ENCODE results near the gene PMPCA.

DNA sequence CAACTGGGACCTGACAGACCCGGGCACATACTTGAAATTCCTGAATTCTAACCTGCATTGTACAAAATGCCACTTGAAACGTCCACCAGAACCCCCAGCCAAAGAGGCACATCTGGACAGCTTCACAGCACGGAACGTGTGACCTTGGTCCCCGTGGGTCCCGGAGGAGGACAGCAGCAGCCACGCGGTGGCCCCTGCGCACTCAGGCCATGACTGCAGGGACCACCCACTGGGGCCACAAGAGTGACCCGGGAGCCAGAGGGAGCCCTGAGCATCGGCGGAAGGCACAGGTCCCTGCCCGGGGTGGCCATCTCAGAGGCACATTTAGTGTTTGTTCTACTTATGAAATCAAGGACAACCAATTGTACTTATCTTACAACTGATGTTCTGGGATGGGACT is 8.4 kb upstream of the PMPCA start:
- TF ChIP-seq TAF1 (IDR thresholded peaks at IDR 0.05; ENCODE audit: low read depth): no peak
- no peak for TF ChIP-seq CEBPB (IDR thresholded peaks at IDR 0.05)
- no peak for TF ChIP-seq YY1 (IDR thresholded peaks at IDR 0.05; ENCODE audit: low read depth)
- TF ChIP-seq, protein P1, sequence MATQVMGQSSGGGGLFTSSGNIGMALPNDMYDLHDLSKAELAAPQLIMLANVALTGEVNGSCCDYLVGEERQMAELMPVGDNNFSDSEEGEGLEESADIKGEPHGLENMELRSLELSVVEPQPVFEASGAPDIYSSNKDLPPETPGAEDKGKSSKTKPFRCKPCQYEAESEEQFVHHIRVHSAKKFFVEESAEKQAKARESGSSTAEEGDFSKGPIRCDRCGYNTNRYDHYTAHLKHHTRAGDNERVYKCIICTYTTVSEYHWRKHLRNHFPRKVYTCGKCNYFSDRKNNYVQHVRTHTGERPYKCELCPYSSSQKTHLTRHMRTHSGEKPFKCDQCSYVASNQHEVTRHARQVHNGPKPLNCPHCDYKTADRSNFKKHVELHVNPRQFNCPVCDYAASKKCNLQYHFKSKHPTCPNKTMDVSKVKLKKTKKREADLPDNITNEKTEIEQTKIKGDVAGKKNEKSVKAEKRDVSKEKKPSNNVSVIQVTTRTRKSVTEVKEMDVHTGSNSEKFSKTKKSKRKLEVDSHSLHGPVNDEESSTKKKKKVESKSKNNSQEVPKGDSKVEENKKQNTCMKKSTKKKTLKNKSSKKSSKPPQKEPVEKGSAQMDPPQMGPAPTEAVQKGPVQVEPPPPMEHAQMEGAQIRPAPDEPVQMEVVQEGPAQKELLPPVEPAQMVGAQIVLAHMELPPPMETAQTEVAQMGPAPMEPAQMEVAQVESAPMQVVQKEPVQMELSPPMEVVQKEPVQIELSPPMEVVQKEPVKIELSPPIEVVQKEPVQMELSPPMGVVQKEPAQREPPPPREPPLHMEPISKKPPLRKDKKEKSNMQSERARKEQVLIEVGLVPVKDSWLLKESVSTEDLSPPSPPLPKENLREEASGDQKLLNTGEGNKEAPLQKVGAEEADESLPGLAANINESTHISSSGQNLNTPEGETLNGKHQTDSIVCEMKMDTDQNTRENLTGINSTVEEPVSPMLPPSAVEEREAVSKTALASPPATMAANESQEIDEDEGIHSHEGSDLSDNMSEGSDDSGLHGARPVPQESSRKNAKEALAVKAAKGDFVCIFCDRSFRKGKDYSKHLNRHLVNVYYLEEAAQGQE (IDR thresholded peaks at IDR 0.05; ENCODE audit: low read depth): no peak
- no peak for TF ChIP-seq FOXM1 (IDR thresholded peaks at IDR 0.05; ENCODE audit: borderline replicate concordance, low read depth)
- TF ChIP-seq EP300 (IDR thresholded peaks at IDR 0.05; ENCODE audit: borderline replicate concordance): no peak

Data from Ishikawa (cell line).